NOMO-1 treated with DMSO at 0.1 percent for 48 hours (cell line): ENCODE data around the gene LRFN2.

ENCODE experiments used
- DNase-seq: peaks from one replicate; lab custom pipeline; 2025; ENCODE audit not compliant: unreplicated experiment; lab: John Stamatoyannopoulos, UW

The LRFN2 gene

DNA sequence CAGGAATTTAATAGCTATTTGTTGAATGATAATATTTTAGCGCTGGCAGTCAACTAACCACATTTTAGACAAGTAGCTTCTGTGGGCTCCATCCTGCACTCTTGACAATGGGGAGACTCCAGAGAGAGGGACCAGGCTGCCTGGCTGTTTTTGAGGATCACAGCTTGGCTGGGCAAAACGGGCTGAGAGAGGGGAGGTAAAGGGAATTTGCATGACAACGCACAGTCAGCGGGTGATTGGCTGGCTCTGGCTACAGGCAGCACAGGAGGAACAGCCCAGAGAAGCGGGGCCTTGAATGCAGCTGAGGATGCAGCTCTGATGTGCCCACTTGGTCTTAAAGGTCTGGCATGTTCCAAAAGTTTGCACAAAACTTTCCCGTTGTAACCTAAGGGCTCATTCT, 41.2 kb downstream of the LRFN2 start:
- no peak for DNase-seq

DNA sequence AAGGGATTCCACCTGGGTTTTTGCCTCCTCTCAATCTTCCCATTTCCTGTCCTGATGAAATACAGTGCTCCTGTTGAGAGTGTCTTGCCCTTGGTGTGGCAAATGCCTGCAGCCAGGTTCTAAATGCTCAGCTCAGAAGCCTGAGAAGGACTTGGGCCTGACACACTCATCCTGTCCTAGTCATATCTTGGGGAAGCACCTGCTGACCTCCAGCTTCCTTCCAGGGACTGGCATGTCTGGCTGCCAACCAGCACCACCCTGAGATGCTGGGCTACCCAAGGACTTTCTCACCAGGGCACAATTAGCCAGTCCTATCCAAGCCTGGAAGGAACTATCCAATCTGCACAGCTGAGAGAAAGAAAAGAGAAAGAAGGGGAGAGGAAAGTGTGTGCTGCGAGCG, 43.4 kb downstream of the LRFN2 start:
- no peak for DNase-seq

DNA sequence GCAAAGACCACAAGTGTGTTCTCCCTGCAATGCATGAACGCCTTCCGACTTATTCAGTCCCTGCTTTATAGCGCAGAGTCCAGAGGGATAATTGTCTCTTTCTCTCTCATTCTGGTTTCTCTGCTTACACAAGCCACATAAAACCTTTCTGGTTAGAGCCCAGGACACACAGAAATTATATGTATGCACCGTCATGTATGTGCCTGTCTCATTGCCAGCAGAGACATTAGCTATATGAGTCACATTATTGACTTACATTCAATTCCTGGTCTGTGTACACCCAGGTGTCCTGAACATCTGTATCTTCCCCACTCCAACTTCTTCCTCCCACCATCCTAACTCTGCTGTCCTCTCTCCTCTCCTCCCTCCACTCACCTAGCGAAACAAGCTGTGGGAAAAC, 44.0 kb downstream of the LRFN2 start:
- DNase-seq = no peak

DNA sequence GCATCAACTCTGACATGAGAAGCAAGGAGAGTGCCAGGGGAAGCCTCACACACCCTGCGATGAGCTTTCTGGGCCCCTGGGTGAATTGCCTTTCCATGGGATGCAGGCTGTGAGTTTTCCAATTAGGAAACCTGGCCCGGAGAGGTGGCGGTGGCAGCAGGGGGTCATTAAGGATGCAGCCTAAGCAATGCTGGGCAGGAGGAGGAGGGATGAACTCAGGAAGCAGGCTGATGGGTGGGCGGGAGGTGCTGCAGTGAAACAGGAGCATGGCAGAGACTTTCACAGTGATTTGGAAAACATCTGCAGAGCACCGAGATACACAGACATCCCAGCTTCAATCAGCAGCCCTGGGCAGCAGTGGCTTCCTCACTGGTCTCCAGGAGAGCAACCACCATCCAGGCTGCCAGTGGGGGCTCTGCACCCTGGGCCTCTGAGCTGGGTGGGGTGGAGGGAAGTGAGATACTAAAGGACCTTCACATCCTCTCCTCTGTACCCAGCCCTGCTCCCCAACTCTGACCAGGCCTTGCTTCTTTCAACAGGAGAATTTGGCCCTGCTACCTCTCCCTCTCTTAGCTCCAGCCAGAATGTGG, 44.9 kb downstream of the LRFN2 start:
- no peak for DNase-seq

DNA sequence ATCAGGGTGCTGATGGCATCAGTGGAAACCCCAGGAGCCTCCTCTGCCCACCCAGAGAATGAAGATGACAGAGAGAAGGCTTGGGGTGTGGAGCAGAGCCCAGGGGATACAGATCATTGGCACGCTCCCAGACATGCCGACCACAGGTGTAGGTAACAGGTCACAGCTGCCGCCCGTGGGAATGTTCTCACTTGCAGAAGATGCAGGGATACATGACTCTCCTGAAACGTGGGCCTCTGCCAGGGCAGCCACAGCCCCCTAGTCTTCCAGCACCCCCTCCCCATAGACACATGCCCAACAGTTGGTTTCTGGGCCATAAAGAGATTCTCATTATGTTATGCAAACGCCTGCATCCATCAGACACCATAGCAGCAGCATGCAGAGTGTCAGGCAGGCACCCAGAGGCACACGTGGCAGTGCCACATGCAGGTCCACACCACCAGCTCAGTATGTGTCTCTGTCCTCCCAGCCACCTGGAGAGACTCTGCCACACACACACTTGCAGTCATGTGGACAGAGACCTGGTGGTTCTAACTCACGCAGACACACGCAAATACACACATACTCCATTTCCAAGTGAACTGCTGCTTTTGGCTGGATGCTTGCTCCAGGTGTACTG, 45.5 kb downstream of the LRFN2 start:
- no peak for DNase-seq

DNA sequence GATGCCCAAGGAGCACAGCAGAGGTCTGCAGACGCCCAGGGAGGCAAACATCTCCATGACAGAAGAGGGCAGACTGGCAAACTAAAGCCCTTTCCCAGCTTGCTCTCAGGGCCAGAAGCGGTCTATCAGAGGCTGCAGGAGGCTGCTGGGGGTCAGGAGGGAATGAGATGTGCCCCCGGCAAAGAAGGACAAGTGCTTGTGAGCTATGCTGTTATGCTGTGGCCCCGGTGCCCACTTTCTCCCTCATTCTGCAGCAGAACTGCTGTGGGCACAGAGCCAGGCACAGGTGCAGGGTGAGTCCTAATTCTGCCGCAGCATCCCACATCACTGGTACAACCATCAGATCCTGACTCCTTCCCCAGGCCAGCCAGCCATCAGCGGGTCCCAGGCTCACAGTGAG, 46.4 kb downstream of the LRFN2 start:
- no peak for DNase-seq

DNA sequence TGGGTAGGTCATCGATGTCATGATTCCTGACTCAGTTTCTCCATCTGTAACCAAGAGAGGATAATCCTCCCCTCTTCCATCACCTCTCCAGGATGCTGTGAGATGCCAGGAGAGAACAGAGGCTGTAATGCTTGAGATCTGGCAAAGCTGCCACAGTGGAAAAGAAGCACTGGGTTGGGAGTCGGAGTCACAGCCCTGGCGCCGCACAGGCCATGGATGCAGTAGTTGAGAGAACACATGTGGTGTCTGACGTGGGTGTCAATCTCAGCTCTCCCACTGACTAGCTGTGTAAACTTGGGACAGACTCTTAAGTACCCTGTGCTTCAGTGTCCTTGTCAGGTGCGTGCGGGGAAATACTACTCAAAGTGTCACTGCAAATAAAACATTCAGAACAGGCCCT, 47.3 kb downstream of the LRFN2 start:
- DNase-seq = no peak

DNA sequence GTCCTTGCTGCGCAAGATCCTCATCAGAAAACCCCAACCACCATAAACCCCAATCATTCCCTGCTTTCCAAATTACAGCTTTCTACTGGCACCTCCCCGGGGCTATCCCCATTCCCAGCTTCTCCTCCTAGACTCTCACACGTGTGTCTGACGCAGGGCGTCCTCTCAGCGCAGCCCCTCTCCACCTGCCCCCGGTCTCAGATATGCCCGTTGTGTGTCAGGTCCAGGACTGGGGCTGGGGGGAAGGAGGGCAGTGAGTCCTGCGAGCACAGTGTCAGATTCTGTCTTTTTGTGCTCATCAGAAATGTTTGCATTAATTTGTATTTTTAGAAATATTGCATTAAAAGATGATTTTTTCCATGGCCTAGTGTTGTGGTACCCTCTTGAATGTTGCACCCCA, 48.6 kb downstream of the LRFN2 start:
- DNase-seq = no peak

DNA sequence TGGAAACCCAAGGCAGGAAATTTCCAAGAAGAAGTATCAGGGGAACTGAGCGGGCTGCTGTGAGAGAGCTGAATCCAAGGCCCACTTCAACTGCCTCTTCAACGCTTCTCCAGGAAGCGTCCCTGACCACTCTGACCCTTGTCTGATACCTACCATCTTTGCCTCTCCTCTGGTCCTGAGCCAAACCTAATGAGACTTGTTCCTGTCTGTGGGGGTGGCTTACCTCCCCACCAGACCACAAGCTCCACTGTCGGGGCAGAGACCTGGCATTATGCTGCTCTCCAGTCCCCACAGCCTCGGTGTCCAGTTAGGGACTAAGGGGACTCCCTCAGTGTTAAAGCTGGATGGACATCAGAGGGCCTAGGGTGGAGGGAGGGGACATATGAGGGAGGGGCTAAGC, 49.7 kb downstream of the LRFN2 start:
- DNase-seq = no peak

DNA sequence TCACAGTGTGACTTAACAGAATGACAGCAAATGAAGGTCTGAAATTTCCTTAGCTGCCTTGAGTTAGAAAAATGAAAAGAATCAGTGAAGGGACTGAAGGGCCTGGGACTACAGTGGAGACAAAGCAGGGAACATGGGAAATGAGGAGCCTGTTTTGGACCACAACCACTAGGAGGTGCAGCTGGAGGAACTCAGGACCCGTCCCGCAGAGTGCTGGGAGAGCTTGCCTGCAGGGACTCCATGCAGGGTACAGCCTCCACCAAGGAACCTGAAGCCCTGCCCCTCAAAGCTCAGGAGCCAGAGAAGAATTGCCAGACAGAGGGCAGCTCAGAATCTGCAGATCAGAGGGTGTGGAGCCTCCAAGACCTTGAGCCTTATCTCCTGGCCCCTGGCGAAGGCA, 50.7 kb downstream of the LRFN2 start:
- no peak for DNase-seq

DNA sequence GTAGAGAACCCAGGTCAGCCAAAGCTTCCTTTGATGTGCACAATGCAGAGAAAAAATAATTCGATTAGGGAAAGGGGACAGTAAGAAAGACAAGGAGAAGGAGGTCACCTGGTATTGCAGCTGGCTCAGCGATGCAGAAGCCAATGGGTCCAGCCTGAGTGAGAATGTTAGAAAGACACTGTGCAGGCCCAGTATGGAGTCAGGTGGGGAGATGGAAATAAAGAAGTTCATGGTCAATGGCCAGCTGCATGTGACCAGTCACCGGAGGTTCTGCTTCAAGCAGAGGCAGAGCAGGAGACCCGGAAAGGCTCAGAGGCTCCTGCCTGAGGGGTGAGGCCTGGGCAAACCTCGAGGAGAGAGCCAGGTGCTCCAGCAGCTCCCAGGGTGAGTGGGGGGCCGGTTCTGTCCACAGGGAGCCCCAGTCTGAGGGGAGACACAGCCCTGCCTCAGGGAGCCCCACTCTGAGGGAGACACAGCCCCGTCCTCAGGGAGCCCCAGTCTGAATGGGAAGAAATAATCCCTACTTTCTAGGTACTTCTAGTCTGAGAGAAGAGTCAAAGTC, 51.3 kb downstream of the LRFN2 start:
- no peak for DNase-seq

DNA sequence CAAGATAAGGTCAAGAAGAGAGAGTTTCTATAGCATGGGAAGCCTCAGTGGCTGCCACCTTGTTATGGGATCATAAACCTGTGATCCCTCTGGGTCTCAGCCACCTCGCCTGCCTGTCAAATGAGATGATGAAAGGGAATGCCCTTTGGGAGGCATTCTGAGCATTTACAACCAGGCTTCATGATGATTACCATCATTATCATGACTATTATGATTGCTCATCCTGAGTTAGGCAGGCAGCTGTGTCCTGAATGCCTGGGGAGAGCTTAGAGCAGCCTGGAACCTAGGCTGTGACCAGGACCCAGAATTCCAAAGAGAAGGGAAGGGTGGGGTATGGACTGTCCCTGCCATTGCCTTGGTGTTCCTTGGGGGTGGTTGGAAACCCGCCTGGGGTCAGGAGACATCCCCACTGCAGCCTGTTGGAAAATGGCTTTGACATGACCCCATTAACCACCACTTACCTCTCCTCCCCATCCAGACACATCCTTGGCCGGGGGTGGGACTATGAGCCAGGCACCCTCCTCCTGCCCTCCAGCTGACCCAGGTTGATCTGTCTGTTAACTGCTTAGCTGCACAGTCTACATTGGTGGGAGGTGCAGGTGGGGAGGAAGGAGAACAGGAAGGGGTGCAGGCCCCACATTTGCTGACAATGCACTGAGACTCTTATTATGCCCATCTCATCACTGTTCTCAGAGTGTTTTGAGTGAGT, 51.9 kb downstream of the LRFN2 start:
- DNase-seq = no peak

DNA sequence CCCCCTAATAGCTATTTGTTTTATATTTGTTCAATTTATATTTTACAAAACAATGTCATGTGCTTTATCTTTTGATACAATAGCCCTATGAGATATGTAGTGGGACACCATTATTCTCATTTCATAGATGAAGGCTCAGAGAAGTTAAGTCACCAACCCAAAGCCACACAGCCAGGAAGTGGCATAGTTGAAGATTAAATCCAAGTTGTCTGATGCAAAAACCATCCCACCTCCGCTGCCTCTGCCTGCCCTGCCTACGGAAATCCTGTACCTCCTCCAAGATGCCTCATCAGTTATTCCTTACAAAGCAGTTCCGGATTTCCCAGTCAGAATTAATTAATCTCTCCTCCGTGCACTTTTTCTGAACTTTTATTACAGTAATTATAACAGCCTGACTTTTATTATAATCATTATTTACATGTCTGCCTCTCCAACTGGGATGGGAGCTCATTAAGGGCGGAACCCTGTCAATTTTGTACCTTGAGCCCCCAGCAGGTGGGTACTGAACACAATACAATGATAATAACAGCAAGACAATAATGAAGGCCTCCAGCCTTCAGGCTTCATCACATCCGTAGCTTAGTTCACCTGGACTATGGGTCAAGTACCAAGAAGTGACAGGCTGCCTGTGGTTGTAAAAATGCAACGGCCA, 54.7 kb downstream of the LRFN2 start:
- DNase-seq = no peak

DNA sequence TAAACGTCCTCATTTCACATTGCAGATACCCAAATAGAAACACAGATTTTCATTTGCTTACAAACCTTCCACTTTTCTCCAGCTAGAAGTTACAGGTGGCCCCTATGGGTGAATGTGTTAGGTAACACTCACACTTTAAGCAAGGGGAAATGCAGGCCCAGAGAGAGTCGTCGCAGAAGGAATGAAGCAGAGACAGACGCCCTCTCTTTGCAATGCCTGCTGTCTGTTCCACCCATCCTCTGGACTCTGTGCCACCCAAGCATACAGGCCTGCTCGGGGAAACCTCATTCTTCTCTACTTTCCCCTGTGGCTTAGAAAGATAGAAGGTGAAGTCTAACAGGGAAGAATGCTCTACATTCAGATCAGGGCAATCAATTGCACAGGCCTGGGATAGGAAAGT, 57.2 kb downstream of the LRFN2 start:
- DNase-seq = no peak

DNA sequence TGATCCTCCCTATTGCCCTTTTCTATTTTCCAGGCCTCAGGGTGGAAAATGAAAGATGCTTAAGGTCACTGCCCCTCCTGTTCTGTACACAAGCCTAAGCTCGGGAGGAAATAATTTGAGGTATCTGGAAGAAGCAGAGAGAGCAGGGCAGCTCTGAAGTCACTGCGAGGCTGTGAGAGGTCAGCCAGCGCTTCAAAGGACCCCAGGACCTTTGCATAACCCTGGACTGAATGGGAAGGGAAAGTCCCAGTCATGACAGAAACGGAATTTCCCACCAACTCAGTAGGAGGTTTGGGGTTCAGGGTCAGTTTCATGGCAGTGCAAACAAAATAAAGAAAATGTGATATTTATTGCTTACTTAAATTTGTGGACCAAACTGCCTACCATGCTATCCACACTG, 58.1 kb downstream of the LRFN2 start:
- DNase-seq = no peak

DNA sequence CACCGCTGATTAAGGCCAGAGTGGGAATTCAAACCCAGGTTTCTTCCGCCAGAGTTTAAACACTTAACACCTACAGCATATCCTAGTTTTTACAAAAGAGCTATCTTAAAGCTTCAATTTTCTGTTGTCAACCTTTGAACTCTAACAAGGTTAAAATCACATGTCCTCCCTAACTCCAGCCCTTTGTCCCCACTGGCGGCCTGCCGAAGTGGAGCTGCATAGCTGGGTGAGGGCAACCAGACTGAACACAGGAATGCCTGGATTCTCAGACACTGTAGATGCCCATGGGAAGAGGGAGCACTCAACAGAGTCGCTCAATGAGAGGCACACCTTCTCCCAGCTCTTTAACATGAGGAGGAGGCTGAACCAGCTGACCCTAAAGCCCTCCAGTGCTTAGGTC, 59.1 kb downstream of the LRFN2 start:
- DNase-seq = no peak

DNA sequence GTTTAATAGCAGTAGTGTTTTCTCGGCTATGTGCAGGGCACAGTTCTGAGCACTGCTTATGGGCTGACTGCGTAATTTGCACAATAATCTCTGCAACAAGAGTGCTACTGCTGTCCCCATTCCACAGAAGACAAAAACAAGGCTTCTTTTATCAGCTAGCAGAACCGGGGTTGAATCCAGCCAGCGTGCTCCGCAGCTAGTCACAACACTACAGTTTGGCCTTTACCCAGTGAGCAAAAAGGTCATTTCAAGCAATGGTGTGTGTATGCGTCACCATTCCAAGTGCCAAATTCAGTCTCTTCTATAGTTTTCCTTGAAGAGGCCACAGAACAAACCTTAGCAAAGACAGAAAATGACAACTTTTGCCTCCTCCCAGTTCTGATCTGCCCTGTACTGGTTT, 61.1 kb downstream of the LRFN2 start:
- no peak for DNase-seq

DNA sequence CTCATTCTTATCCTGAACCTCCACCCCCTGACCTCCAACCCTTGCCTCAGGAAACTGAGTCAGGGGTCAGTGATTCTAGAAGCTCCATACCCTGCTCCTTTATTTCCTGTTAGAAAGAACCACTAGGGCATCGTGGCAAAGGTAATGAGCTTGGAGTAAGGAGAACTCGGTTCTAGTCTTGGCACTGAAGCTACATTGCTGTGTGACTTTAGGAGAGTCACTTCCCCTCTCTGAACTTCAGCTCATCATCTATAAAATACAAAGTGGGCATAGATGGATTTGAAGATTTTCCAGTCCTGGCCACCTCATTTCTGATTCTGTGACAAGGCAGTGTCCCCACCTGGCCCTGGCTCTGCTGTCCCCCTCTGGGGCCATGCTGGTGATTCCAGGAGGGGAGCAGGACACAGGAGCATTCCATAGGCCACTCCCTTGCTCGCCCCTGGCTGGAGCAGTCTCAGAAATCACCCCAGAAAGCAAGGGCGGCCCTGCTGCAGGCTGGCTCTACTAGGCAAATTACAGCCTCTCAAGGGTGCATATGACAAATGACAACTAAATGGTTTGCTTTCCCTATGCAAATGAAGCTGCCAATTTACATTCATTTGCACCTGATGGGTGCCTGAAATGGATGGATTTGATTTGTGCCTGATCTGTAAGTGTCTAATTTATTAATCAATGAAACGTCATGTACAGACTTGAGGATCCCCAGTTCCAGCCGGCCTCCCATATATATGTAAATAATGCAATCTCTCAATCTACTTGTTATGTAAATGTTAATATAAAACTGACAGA, 62.2 kb downstream of the LRFN2 start:
- DNase-seq = no peak

DNA sequence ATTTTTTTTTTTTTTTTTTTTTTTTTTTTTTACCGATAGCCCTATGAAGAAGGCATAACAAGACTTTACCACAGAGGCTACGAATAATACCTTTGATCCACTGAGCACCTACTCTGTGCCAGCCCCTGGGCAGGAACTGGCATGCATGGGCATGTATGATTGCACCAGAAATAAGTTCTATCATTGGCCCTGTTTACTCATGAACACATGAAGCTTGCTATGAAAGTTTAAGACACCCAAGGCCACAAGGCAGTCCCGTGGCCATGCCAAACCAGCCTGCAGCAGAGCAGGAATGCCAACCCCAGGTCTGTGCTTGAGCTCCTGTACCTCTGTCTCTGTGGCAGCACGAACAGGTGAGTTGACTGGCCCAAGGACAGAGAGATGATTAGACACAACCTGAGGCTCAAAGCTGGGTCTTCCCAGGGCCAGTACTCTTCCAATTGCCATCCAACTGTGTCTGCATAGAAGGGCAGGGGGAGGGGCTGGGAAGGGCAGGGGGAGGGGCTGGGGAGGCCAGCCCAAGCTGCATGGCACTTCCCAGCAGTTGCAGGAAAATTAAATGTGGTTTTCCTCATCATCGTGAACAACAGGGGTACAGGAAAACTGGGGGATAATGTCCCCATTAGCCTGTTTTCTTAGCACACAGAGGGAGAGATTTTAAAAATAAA, 63.5 kb downstream of the LRFN2 start:
- no peak for DNase-seq

DNA sequence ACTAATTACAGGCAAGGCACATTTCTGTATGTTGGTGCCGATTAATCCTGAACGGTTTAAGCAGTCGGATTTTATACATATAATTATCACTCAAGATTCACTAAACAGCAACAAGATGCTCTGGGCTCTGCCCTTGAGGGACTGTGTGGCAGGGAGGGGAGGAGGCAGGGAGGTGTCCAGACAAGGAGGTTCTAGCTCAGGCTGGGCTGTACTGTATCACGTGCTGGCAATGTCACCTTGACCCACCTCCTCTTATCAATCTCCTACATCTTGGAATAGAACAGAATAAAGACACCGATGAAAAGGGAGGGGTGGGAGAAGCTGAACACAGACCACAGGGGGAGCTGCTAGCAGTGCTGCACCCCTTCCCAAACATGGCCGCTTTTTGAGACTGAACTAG, 65.7 kb downstream of the LRFN2 start:
- no peak for DNase-seq

DNA sequence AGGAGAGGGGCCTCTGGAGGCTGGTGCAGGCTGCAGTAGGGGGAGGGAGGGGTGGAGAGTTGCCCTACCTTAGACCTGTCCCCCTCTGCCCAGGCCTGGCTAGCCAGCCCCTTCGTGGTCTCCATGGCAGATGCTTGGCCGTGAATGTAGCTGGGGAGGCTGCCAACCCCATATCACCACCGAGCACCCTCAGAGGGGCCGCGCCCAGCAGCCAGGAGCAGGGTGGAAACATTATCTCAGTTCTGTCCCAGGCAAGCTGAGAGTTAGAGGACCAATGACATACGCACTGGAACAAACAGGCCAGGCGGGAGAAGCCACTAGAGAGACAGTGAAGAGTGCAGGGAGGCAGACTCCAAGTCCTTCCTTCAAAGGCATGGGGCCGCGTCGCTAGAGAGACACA, 66.5 kb downstream of the LRFN2 start:
- no peak for DNase-seq
